Activated CD4-positive, alpha-beta T cell treated with anti-CD3 and anti-CD28 coated beads, Interleukin-2, amount 50 U/mL, for 4 hours (primary cell): ENCODE results near the gene TAF4B.
"Not testable (repeated sequence)": the region's sequence is repeated elsewhere in the genome, so short reads cannot be mapped to it uniquely, and the experiment has no call there.

Experiments
- DNase-seq, 2 experiments: peaks; one replicate each; pipeline ENCODE4 v3.0.0-alpha.2; 2020

Gene TAF4B

GRCh38 chr18:26309281-26309680 is 83.0 kb downstream of the TAF4B start:
- no peak for DNase-seq

DNA sequence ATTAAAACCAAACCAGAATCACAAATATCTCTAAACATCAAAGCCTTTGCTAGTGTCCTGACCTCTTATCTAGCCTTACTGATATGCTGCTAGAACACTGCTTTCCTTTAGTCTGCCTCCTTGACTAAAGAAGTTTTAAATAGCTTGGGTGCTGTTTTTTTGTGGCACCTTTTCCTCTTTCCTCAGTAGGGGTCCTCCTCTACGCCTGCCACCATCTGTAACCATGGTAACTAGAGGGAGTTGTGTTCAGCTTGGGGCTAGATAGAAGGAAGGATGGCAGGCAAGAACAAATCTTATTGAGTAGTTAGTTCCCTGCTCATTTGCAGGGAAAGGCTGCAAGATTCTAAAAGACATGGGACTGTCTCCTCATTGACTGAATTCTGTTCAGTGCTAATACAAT is 86.0 kb downstream of the TAF4B start:
- DNase-seq: no peak

DNA sequence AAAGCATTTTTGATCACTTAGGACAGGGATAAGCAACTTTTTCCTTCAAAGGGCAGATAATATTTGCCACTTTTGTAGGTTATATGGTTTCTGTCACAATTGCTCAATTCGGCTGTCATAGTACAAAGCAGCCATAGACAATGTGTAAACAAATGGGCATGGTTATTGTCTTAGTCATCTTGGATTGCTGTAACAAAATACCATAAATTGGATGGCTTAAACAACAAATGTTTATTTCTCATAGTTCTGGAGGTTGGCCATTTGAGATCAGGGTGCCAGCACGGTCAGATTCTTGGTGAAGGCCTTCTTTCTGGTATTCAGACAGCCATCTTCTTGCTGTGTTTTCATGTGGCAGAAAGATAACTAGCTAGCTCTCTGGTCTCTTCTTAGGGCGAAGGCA is 91.2 kb downstream of the TAF4B start:
- DNase-seq: no peak

DNA sequence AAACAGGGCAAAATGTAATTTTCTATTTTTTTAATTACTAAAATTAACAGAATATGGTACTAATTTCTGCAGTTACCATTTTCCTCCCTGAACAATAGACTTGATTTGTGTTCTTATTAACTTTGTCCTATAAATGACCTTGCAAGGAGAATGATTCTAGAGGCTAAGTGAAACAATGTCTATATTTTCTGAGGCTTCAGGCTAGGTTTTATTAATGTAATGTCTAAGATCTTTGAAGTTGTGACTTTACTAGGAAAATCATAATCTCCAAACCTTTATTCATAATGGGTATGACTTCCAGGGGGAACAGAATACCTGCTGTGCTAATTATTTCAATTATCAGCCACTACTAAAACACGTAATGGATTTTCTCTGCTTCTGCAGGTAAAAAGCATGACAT is 94.4 kb downstream of the TAF4B start:
- DNase-seq: no peak

DNA sequence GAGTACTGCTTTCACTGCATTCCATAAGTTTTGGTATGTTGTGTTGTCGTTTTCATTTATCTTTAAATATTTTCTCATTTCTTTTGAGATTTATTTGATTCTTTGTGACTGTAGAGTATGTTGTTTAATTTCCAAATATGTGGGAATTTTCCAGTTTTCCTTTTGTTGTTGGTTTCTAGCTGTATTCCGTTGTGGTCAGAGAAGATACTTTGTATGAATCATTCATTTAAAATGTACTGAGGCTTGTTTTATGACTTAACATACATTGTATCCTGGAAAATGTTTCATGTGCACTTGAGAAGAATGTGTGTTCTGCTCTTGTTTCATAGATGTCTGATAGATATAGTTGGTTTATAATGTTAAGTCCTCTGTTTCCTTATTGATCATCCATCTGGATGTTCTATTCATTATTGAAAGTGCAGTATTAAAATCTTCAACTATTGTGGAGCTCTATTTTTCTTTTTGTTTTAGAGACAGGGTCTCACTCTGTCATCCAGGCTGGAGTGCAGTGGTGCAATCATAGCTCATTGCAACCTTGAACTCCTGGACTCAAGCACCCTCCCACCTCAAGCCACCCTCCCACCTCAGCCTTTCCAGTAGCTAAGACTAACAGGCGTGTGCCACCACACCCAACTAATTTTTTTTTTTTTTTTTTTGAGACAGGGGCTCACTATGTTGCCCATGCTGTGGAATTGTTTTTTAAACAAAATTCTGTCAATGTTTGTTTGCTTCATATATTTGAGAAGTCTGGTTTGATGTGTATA is 96.8 kb downstream of the TAF4B start:
- no peak for DNase-seq

DNA sequence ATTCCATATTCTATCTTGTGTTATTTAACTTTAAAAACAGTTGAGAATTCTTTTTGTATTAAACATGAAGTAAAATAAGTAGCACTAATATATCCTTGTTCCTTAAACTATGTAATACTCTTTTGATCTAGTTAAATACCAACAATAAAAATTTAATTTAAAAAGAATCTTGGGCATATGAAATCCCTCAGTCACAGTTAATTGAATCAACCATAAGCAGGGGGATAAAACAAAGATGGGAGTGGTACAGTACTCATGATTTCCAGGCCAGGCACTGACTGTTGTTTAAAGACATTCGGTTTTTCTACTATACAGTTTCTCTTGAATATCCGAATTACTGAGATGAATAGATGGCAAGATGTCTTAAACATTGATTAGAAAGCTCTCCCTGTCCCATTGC is 99.5 kb downstream of the TAF4B start:
- DNase-seq: no peak

DNA sequence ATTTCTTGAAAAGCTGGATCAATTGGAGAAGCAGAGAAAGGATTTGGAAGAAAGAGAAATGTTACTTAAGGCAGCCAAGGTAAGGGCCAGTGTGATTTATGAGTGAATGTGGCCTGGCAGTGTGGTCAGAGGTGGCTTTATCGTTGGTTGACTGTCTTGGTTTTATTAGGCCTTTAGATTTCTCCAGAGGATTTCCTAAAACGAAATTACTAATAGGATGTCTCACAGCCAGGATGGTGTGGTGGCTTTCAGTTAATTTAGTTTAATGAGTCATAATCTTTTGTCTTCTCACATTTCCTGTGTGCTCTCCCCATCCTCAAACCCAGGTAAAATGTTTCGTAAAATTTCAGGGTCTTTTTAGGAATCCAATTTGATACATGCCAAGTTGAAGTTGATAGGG is 100.8 kb downstream of the TAF4B start:
- no peak for DNase-seq

DNA sequence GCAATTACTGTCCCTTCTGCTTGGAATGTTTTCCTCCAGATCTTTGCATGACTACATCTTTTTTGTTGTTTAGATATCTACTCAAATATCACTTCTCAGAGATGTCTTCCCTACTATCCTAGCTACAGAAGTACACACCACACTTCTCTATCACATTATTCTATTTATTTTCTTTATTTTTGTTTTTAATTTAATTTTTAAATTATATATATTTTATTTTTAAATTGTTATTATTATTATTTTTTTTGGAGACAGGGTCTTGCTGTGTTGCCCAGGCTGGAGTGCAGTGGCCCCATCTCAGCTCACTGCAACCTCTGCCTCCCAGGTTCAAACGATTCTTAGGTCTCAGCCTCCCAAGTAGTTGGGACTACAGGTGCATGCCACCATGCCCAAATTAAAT is 106.7 kb downstream of the TAF4B start:
- no peak for DNase-seq

DNA sequence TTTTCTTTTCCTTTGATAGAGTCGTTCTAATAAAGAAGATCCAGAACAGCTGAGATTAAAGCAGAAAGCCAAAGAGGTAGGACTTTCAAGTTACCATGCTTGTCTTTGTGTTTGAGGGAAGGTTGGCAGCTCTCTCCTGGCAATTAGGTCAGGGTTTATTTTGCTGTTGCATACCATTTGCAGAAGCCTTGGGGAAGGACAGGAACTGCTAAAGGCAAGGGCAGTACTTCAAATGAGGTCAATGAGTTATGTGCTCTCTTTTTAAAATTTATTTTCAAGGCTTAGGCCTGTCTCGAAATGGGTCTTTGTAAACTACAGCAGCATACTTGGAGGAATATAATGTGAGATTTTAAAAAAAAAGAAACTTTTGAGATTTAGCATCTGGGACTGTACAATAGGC is 108.9 kb downstream of the TAF4B start:
- no peak for DNase-seq

GRCh38 chr18:26335571-26336487 is 109.6 kb downstream of the TAF4B start:
- no peak for DNase-seq

GRCh38 chr18:26336572-26336971 is 110.3 kb downstream of the TAF4B start:
- no peak for DNase-seq

DNA sequence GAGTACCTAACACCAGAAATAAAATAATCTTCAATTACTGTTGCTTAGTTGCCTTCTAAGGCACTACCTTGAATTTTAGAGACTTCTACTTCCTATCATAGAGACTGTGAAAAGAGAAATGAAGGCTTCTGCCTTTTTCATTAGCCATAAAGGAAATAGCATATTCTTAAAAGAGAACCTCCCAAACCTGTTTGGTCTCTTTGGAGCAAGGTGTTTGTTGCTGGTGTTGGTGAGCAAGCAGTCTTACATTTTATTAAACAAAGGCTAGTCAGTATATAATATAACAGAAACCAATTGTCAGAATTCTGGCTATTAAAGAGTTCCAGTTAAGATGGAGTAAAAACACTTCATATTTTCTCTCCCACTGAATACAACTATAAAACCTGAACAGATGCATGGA is 116.4 kb downstream of the TAF4B start:
- DNase-seq: no peak

DNA sequence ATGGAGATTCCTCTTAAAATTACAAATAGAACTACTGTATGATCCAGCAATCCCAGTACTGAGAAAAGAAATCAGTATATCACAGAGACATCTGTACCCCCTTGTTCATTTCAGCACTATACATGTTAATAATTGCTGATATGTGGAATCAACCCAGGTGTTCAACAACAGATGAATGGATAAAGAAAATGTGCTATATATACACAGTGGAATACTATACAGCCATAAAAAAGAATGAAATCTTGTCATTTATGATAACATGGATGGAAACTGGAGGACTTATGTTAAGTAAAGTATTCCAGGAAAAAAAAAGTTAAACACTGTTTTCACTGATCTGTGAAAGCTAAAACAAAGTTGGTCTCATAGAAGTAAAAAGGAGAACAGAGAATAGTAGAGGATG is 124.7 kb downstream of the TAF4B start:
- no peak for DNase-seq

GRCh38 chr18:26356045-26356785 is 130.0 kb downstream of the TAF4B start:
- DNase-seq: no peak

- no peak for DNase-seq
Observed at GRCh38 chr18:26357960-26358359, 131.7 kb downstream of the TAF4B start.

DNA sequence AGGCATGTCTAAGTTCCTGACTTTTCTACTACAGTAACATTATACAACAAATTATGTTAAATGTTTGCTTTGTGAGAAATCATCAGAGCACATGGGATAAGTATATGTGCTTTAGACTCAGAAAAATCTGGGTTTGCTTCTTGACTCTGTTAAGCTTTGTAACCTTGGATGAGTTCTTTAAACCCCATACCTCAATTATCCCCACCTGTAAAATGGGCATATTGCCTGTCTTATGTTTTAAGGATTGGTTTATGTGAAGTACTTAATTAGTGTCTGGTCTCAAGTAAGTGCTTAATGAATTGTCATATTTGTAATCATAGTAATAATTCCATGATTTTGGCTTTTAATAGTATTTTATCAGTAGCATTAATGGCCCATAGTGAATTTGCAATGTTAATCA is 135.8 kb downstream of the TAF4B start:
- no peak for DNase-seq

DNA sequence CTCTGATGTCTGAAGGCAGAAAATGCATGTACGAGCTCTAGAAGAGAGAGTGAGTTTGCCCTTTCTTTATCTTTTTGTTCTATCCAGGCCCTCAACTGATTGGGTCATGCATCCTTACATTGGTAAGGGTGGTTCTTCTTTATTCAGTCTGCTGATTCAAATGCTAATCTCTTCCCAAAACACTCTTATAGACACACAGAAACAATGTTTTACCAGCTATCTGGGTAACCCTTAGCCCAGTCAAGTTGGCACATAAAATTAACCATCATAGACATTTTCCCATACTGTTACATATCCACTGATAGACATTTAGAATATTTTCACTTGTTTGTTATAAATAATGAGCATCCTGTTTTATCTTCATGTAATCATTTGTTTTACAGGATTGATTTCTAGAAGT is 141.2 kb downstream of the TAF4B start:
- DNase-seq: no peak

GRCh38 chr18:26370037-26370436 is 143.8 kb downstream of the TAF4B start:
- DNase-seq: no peak

GRCh38 chr18:26376105-26376504 is 149.9 kb downstream of the TAF4B start:
- DNase-seq: no peak

- no peak for DNase-seq
Observed at GRCh38 chr18:26378701-26379100, 152.5 kb downstream of the TAF4B start.

GRCh38 chr18:26381555-26381954 is 155.3 kb downstream of the TAF4B start:
- DNase-seq: not testable (repeated sequence)

DNA sequence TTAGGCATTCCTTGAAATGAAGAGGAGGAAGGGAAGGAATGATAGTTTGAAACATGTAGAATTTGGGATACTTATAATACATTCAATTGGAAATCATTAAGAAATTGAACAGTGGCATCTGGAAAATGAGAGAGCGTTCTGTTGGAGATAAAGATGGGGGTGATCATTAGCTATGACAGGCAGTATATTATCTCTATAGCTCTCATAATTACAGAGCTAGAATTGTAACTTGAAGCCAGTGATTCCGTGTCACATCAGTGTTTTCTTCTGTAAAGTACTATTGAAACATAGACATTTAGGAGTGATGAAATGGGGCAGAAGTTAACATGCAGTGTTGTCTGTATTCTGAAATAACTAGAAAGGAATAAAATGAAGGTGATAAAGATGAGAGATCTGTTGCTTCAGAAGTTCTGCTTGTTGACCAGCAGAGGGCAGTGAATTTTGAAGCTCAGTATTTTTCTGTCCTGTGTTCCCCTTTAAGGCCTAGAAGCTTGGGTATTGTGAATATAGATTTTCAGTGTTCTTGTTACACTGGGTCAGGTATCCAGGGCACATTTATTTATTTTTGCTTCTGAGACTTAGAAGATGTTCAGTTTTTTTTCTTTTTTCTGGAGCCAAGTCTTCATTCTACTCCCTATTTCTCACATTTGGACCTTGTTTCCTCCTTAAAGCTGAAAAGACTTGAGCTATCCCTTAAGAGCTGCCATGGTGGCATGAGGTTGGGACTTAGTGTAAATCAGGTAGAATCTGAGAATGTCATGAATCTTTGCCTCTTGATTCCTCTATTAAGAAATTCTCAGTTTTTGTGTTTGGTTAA is 157.4 kb downstream of the TAF4B start:
- no peak for DNase-seq

GRCh38 chr18:26386002-26386401 is 159.8 kb downstream of the TAF4B start:
- no peak for DNase-seq
